M059J (cell line): ENCODE data around the gene MYF5. TPM values are rescaled to one million over a fixed set of nuclear protein-coding genes. Genes with fewer than 3 reads are reported as not detected.

ENCODE experiments used
- DNase-seq: peaks from one replicate; pipeline ENCODE4 v3.0.0-alpha.2; 2012; ENCODE audit warnings: low read depth
- total RNA-seq: library from RNA; depleted of rRNA; stranded (reverse); fragments of >200 nt; shearing (Covaris generic); gene quantifications from 2 replicates; pipeline ENCODE4 v1.2.3, GENCODE V29; 2014; rRNA removed

MYF5 gene
- total RNA-seq, 1 experiment from 2014 or later, result not detected

- DNase-seq, result no peak
Measured at GRCh38 chr12:80766210-80766609, 49.5 kb downstream of the MYF5 start.

- no peak for DNase-seq
Measured at GRCh38 chr12:80766897-80767296, 50.2 kb downstream of the MYF5 start.

Other genes starting within 250 kb of the MYF5 start
- not detected in 2 replicates for gene MYF6, start 9.3 kb upstream of the MYF5 start, total RNA-seq
- gene LIN7A, start 221.0 kb downstream of the MYF5 start, total RNA-seq, result 1.3 and 1.9 TPM in 2 replicates